SK-N-MC (cell line): ENCODE data around the gene LIN7A.

Source experiments
- EZH2 ChIP-seq: fragments of 200-600 bp; sonication (generic); IDR thresholded peaks from one replicate; pipeline ENCODE4 v1.6.1; 2017; ENCODE audit warnings: antibody characterized with exemption
- POLR2AphosphoS5 ChIP-seq: IDR thresholded peaks from 2 replicates; pipeline ENCODE4 v1.6.1; 2012; ENCODE audit warnings: mild to moderate bottlenecking, low read depth, low read length, borderline replicate concordance

DNA sequence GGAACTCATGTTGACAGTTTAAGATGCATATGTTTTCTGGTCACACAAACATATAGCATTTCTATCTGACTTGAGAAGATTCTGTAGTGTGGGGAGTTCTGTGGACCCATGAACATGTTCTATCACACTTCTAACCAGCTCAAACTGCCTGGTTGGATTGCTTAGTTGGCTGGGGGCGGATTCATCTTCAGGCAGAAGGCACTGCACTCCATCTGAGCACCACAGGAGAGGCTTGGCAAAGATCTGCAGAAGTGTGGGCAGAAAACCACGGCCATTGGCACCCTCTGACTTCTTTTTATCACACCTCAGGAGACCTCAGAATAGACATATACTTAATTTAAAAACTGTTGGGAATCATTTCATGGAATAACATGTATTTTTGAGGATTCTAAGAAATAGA is 68.5 kb downstream of the LIN7A start:
- no peak for TF ChIP-seq EZH2
- no peak for TF ChIP-seq POLR2AphosphoS5
